Smooth muscle cell (in vitro differentiated cells): ENCODE data around the gene RIPOR1. TPM values are rescaled to one million over a fixed set of nuclear protein-coding genes. Genes with fewer than 3 reads are reported as not detected.

Experiments
- DNase-seq: peaks from one replicate; lab custom pipeline; 2025; ENCODE audit not compliant: unreplicated experiment; lab: John Stamatoyannopoulos, UW
- H2AFZ ChIP-seq: fragments of 200-600 bp; sonication (generic); 2 replicates; pipeline ENCODE4 v1.6.0; 2016; ENCODE audit warnings: antibody characterized with exemption, low read depth, mild to moderate bottlenecking
- H3F3A ChIP-seq: fragments of 200-600 bp; sonication (generic); 2 replicates; pipeline ENCODE4 v1.6.0; 2017; ENCODE audit warnings: antibody characterized with exemption, low read depth
- H3K27ac ChIP-seq: fragments of 200-600 bp; sonication (generic); 2 replicates; pipeline ENCODE4 v1.5.1; 2016; ENCODE audit warnings: low read depth, mild to moderate bottlenecking
- H3K27me3 ChIP-seq: fragments of 200-600 bp; sonication (generic); 2 replicates; pipeline ENCODE4 v1.6.1; 2016; ENCODE audit warnings: low read depth, mild to moderate bottlenecking
- H3K36me3 ChIP-seq: fragments of 200-600 bp; sonication (generic); 2 replicates; pipeline ENCODE4 v1.5.1; 2016; ENCODE audit warnings: low read depth
- H3K4me1 ChIP-seq: fragments of 200-600 bp; sonication (generic); 2 replicates; pipeline ENCODE4 v1.5.1; 2016; ENCODE audit warnings: low read depth
- H3K4me2 ChIP-seq: fragments of 200-600 bp; sonication (generic); 2 replicates; pipeline ENCODE4 v1.6.0; 2016; ENCODE audit warnings: mild to moderate bottlenecking
- H3K4me3 ChIP-seq: fragments of 200-600 bp; sonication (generic); 2 replicates; pipeline ENCODE4 v1.5.1; 2016; ENCODE audit warnings: mild to moderate bottlenecking
- H3K79me2 ChIP-seq: fragments of 200-600 bp; sonication (generic); 2 replicates; pipeline ENCODE4 v1.6.0; 2016; ENCODE audit warnings: low read depth, mild to moderate bottlenecking
- H3K9ac ChIP-seq: fragments of 200-600 bp; sonication (generic); 2 replicates; pipeline ENCODE4 v1.6.0; 2016; ENCODE audit warnings: low read depth
- H3K9me3 ChIP-seq: fragments of 200-600 bp; sonication (generic); replicated peaks from 2 replicates; pipeline ENCODE4 v1.5.1; 2016; ENCODE audit warnings: low read depth
- H4K20me1 ChIP-seq: fragments of 200-600 bp; sonication (generic); 2 replicates; pipeline ENCODE4 v1.6.0; 2016; ENCODE audit warnings: low read depth
- CTCF ChIP-seq: fragments of 200-600 bp; sonication (generic); IDR thresholded peaks from 2 replicates; pipeline ENCODE4 v1.5.1; 2017; ENCODE audit warnings: borderline replicate concordance, mild to moderate bottlenecking, antibody characterized with exemption; ENCODE audit not compliant: insufficient read depth, poor library complexity, severe bottlenecking
- WGBS: methylation state at CpG from one replicate; pipeline ENCODE4 v1.1.7; 2016; ENCODE audit warnings: low lambda C conversion rate; 5-methylcytosine and 5-hydroxymethylcytosine counted together
- polyA plus RNA-seq: library from polyadenylated mRNA; unstranded; fragments of >200 nt; fragmentation: Nextera tagmentation; extraction: Ambion mirVana; gene quantifications from 2 replicates; pipeline ENCODE4 v1.2.1, GENCODE V29; 2016
- total RNA-seq: library from RNA; depleted of rRNA; stranded (reverse); fragments of >200 nt; gene quantifications from 2 replicates; pipeline ENCODE4 v1.2.3, GENCODE V29; 2014

The RIPOR1 gene
- total and polyA plus RNA-seq, 2 experiments from 2014 or later, result 26.6 to 47.3 TPM

GRCh38 chr16:67529582-67530012, 968 bp downstream of the RIPOR1 start:
- Histone ChIP-seq H3K27me3 (no peaks in the 10 kb centered on the region), H3K79me2 (peaks cover 37% of the 10 kb centered on the region)
- no peak for DNase-seq

GRCh38 chr16:67530013-67530939, 1.6 kb downstream of the RIPOR1 start:
- H3K27ac ChIP-seq, result peak overlapping the region; percentile 87
- no peaks in the 10 kb centered on the region for H3K27me3 ChIP-seq
- DNase-seq, result peak; percentile 40
- H3F3A ChIP-seq, result peaks cover 17% of the 10 kb centered on the region
- TF ChIP-seq CTCF, result no peak
- H2AFZ ChIP-seq, result peak overlapping the region; percentile 79
- peaks cover 37% of the 10 kb centered on the region for H3K79me2 ChIP-seq
- WGBS, result 14% methylated on average over 24 of the region's 48 CpGs
- peak overlapping the region; percentile 100 for H3K4me2 ChIP-seq
- peaks cover 15% of the 10 kb centered on the region for H3K4me1 ChIP-seq
- peak overlapping the region; percentile 95 for H3K9ac ChIP-seq
- H3K9me3 ChIP-seq, result no peaks in the 10 kb centered on the region
- H4K20me1 ChIP-seq, result peaks cover 51% of the 10 kb centered on the region
- H3K4me3 ChIP-seq, result peak overlapping the region; percentile 92
- no peaks in the 10 kb centered on the region for H3K36me3 ChIP-seq

More at GRCh38 chr16:67529582-67530012, 968 bp downstream of the RIPOR1 start:
- Histone ChIP-seq H3K4me3 (peak overlapping the region; percentile 92), H4K20me1 (peaks cover 44% of the 10 kb centered on the region), H3K9me3 (no peaks in the 10 kb centered on the region), H3K4me2 (peak overlapping the region; percentile 100), H3K9ac (peak overlapping the region; percentile 95), H3K36me3 (no peaks in the 10 kb centered on the region), H3K27ac (peak overlapping the region; percentile 87), H3K4me1 (peaks cover 15% of the 10 kb centered on the region), H2AFZ (peak overlapping the region; percentile 79), H3F3A (peaks cover 17% of the 10 kb centered on the region)
- 8% methylated on average over 16 of the region's 16 CpGs for WGBS
- no peak for TF ChIP-seq CTCF

GRCh38 chr16:67531247-67531646, 2.6 kb downstream of the RIPOR1 start:
- peaks cover 37% of the 10 kb centered on the region for H3K79me2 ChIP-seq
- WGBS, result 92% methylated on average over 4 of the region's 4 CpGs
- H3K4me2 ChIP-seq, result no peak overlapping the region
- H3K27ac ChIP-seq, result peak overlapping the region; percentile 19
- H4K20me1 ChIP-seq, result peaks cover 60% of the 10 kb centered on the region
- no peak overlapping the region for H3K4me3 ChIP-seq
- peaks cover 15% of the 10 kb centered on the region for H3K4me1 ChIP-seq
- H3K27me3 ChIP-seq, result no peaks in the 10 kb centered on the region
- peaks cover 17% of the 10 kb centered on the region for H3F3A ChIP-seq
- no peaks in the 10 kb centered on the region for H3K36me3 ChIP-seq
- H3K9me3 ChIP-seq, result no peaks in the 10 kb centered on the region
- DNase-seq, result no peak
- no peak overlapping the region for H3K9ac ChIP-seq
- H2AFZ ChIP-seq, result no peak overlapping the region
- TF ChIP-seq CTCF, result no peak
